GM18951 (cell line): Measurements from ENCODE around the gene TF.

Experiments used
- POLR2A ChIP-seq: IDR thresholded peaks from 4 replicates; pipeline ENCODE4 v1.6.1; 2011; ENCODE audit warnings: mild to moderate bottlenecking; ENCODE audit not compliant: insufficient read length, insufficient read depth; ENCODE audit errors: extremely low read depth
- in situ Hi-C: fragments of 300-500 bp; cut with MboI; formaldehyde crosslinking; loops from one replicate; pipeline ENCODE4 v1.12.0; 2022; ENCODE audit warnings: low sequenced_read_pairs, mixed read lengths, inconsistent platforms; ENCODE audit not compliant: unreplicated experiment

Gene TF

GRCh38 chr3:133745981-133746711 is at the start of gene TF:
Gene TF, plus strand, starts transcription at chr3:133746393. Its CDS starts 48 bp downstream, at chr3:133746441.
- in situ Hi-C loops = no loop called here
- TF ChIP-seq POLR2A = no peak

- in situ Hi-C loops = no loop called here
- TF ChIP-seq POLR2A = no peak
Observed at GRCh38 chr3:133697960-133698359, 48.2 kb upstream of the TF start.

- in situ Hi-C loops = no loop called here
- no peak for TF ChIP-seq POLR2A
Observed at GRCh38 chr3:133699467-133699866, 46.7 kb upstream of the TF start.

- in situ Hi-C loops = no loop called here
- TF ChIP-seq POLR2A = no peak
Observed at GRCh38 chr3:133699903-133700302, 46.3 kb upstream of the TF start.

- in situ Hi-C loops = no loop called here
- no peak for TF ChIP-seq POLR2A
Observed at GRCh38 chr3:133700351-133700750, 45.8 kb upstream of the TF start.

- no peak for TF ChIP-seq POLR2A
- in situ Hi-C loops = no loop called here
Observed at GRCh38 chr3:133701435-133702358, 44.5 kb upstream of the TF start.

- no peak for TF ChIP-seq POLR2A
- in situ Hi-C loops = no loop called here
Observed at GRCh38 chr3:133703915-133704314, 42.3 kb upstream of the TF start.

- TF ChIP-seq POLR2A = no peak
- in situ Hi-C loops = no loop called here
Observed at GRCh38 chr3:133706033-133706432, 40.2 kb upstream of the TF start.

GRCh38 chr3:133709139-133709750 is 36.9 kb upstream of the TF start:
- TF ChIP-seq POLR2A = no peak
- in situ Hi-C loops = no loop called here

- no peak for TF ChIP-seq POLR2A
- in situ Hi-C loops = no loop called here
Observed at GRCh38 chr3:133711013-133711412, 35.2 kb upstream of the TF start.

- in situ Hi-C loops = no loop called here
- TF ChIP-seq POLR2A = no peak
Observed at GRCh38 chr3:133712017-133712416, 34.2 kb upstream of the TF start.

GRCh38 chr3:133713347-133713746 is 32.8 kb upstream of the TF start:
- no peak for TF ChIP-seq POLR2A
- in situ Hi-C loops = no loop called here

GRCh38 chr3:133717424-133717823 is 28.8 kb upstream of the TF start:
- in situ Hi-C loops = no loop called here
- TF ChIP-seq POLR2A = no peak
